K562 (cell line): Measurements from ENCODE around the gene PPM1E. TPM values are rescaled to one million over a fixed set of nuclear protein-coding genes. Genes with fewer than 3 reads are reported as not detected.

Experiments
- ATAC-seq: fragments of 200-7000 bp; cut with Tn5 transposase; 3 replicates; pipeline ENCODE4 v1.9.1; 2020; ENCODE audit warnings: moderate library complexity
- BruUV-seq: library from RNA; stranded (reverse); fragments of 400-500 nt; replicated peaks from 2 replicates; lab custom pipeline; 2021; lab: Mats Ljungman, UMichigan
- CTCF ChIA-PET: fragments of 300-600 bp; formaldehyde crosslinking; extraction: SDS; loops from one replicate; lab custom pipeline; 2021; ENCODE audit warnings: low intra/inter-chr PET ratio; lab: Yijun Ruan, JAX
- POLR2A ChIA-PET: fragments of 300-600, 350-650 bp; sonication (Branson Sonifier 250); formaldehyde crosslinking; extraction: SDS; loops from one replicate; lab custom pipeline; 2021; ENCODE audit warnings: antibody characterized with exemption, inconsistent platforms; lab: Yijun Ruan, JAX
- DNase-seq, 4 experiments: peaks; one replicate each; pipeline versions ENCODE4 v3.0.0 to v3.0.0-alpha.2; 2011 to 2018; ENCODE audit warnings: low spot score in 3 of 4, mixed read lengths in 3 of 4; ENCODE audit errors: extremely low read depth in 1 of 4
- FAIRE-seq: peaks from 2 replicates; lab custom pipeline; 2011; peaks lifted over from hg19 to GRCh38; lab: Jason Lieb, UNC
- H2AFZ ChIP-seq: 2 replicates; pipeline ENCODE4 v1.6.0; 2011; ENCODE audit warnings: low read depth, low read length, control low read depth, inconsistent platforms
- H3K27ac ChIP-seq: fragments of 200-600 bp; 3 replicates; pipeline ENCODE4 v1.8.0; 2011; ENCODE audit warnings: low read depth, mild to moderate bottlenecking, control low read depth, inconsistent platforms, low read length, moderate library complexity, mixed read lengths; ENCODE audit errors: extremely low read depth
- H3K27me3 ChIP-seq, 2 experiments: fragments of 300-600 bp in 1 of 2; 2 replicates in 1 of 2; 3 replicates in 1 of 2; pipeline versions ENCODE4 v1.6.0 to v1.8.0; 2011; ENCODE audit warnings: inconsistent platforms in 2 of 2, low read length in 2 of 2, mild to moderate bottlenecking in 1 of 2, mixed read lengths in 1 of 2, moderate library complexity in 1 of 2; ENCODE audit not compliant: control insufficient read depth in 2 of 2, insufficient read depth in 2 of 2
- H3K36me3 ChIP-seq: fragments of 300-600 bp; 3 replicates; pipeline ENCODE4 v1.8.0; 2011; ENCODE audit warnings: mild to moderate bottlenecking, low read length, inconsistent platforms; ENCODE audit not compliant: control insufficient read depth, insufficient read depth
- H3K4me1 ChIP-seq, 2 experiments: fragments of 200-600 bp in 1 of 2; replicated peaks in 1 of 2; 2 replicates in 1 of 2; 3 replicates in 1 of 2; pipeline versions ENCODE4 v1.5.1 to v1.8.0; 2011; ENCODE audit warnings: inconsistent platforms in 2 of 2, low read length in 2 of 2, mild to moderate bottlenecking in 1 of 2, mixed read lengths in 1 of 2, moderate library complexity in 1 of 2; ENCODE audit not compliant: control insufficient read depth in 2 of 2, insufficient read depth in 2 of 2
- H3K4me2 ChIP-seq: 2 replicates; pipeline ENCODE4 v1.6.1; 2011; ENCODE audit warnings: low read length, control low read depth, inconsistent platforms, mixed read lengths; ENCODE audit not compliant: insufficient read depth
- H3K4me3 ChIP-seq: fragments of 200-600 bp; sonication (generic), shearing (Covaris generic); 2 replicates; pipeline ENCODE4 v1.5.1; 2016; ENCODE audit warnings: control low read depth, inconsistent platforms
- H3K79me2 ChIP-seq: fragments of 200-600 bp; 3 replicates; pipeline ENCODE4 v1.8.0; 2011; ENCODE audit warnings: low read length, inconsistent platforms; ENCODE audit not compliant: control insufficient read depth, insufficient read depth
- H3K9ac ChIP-seq, 2 experiments: 2 replicates each; pipeline versions ENCODE4 v1.6.0 to v1.6.1; 2011; ENCODE audit warnings: low read depth in 2 of 2, low read length in 2 of 2, control low read depth in 1 of 2, inconsistent platforms in 1 of 2, mild to moderate bottlenecking in 1 of 2, mixed read lengths in 1 of 2; ENCODE audit not compliant: insufficient read depth in 1 of 2
- H3K9me1 ChIP-seq: one replicate; pipeline ENCODE4 v1.6.0; 2011; ENCODE audit warnings: inconsistent platforms, mild to moderate bottlenecking, low read length, moderate library complexity; ENCODE audit not compliant: control insufficient read depth, insufficient read depth
- H3K9me3 ChIP-seq: replicated peaks from 2 replicates; pipeline ENCODE4 v1.5.1; 2011; ENCODE audit warnings: low read depth, low read length, inconsistent platforms; ENCODE audit not compliant: control insufficient read depth, insufficient read depth
- H4K20me1 ChIP-seq: replicated peaks from 2 replicates; pipeline ENCODE4 v1.6.1; 2011; ENCODE audit warnings: low read length, inconsistent platforms, mixed read lengths; ENCODE audit not compliant: control insufficient read depth, insufficient read depth
- ADNP ChIP-seq: fragments of 200-800 bp; sonication (Bioruptor generic); IDR thresholded peaks from 2 replicates; pipeline ENCODE4 v1.6.1; 2016; ENCODE audit warnings: missing genetic modification characterization, missing compliant biosample characterization
- CBFA2T3 ChIP-seq: fragments of 450-650 bp; IDR thresholded peaks from 2 replicates; pipeline ENCODE4 v1.6.1; 2017
- CC2D1A ChIP-seq: fragments of 450-650 bp; IDR thresholded peaks from 2 replicates; pipeline ENCODE4 v1.6.1; 2017; ENCODE audit warnings: mild to moderate bottlenecking
- CTBP1 ChIP-seq: fragments of 450-650 bp; IDR thresholded peaks from 2 replicates; pipeline ENCODE4 v1.6.1; 2016; ENCODE audit warnings: borderline replicate concordance
- HOXB6 ChIP-seq: fragments of 250-450 bp; sonication (Bioruptor Pico); IDR thresholded peaks from 2 replicates; pipeline ENCODE4 v1.5.1; 2022; ENCODE audit warnings: mild to moderate bottlenecking, borderline replicate concordance
- MCM3 ChIP-seq: fragments of 450-650 bp; IDR thresholded peaks from 2 replicates; pipeline ENCODE4 v1.6.1; 2016
- PRPF4 ChIP-seq: fragments of 200-400 bp; formaldehyde crosslinking; IDR thresholded peaks from one replicate; pipeline ENCODE4 v1.6.1; 2017; ENCODE audit warnings: low read length, low read depth, mild to moderate bottlenecking; ENCODE audit not compliant: insufficient read depth, poor library complexity, severe bottlenecking
- RAD21 ChIP-seq, 2 experiments: fragments of 250-450 bp in 1 of 2; fragments of 450-650 bp in 1 of 2; sonication (Bioruptor Pico) in 1 of 2; formaldehyde crosslinking in 1 of 2; IDR thresholded peaks in 1 of 2; conservative IDR thresholded peaks in 1 of 2; 2 replicates each; pipeline versions ENCODE4 v1.4.0 to v1.8.0; 2020 to 2022; ENCODE audit warnings: mild to moderate bottlenecking in 2 of 2, moderate library complexity in 1 of 2
- RAD51 ChIP-seq: fragments of 450-650 bp; IDR thresholded peaks from 2 replicates; pipeline ENCODE4 v1.7.1; 2016; ENCODE audit warnings: low read depth, mild to moderate bottlenecking, borderline replicate concordance
- SMARCB1 ChIP-seq: IDR thresholded peaks from 2 replicates; pipeline ENCODE4 v1.6.1; 2011; ENCODE audit warnings: improper control_type of control experiment, low read depth; ENCODE audit not compliant: insufficient read length
- ZNF140 ChIP-seq: fragments of 250-450 bp; sonication (Bioruptor Pico); IDR thresholded peaks from 2 replicates; pipeline ENCODE4 v1.8.0; 2021; ENCODE audit warnings: moderate library complexity, mild to moderate bottlenecking, inconsistent platforms
- ZNF347 ChIP-seq: fragments of 450-650 bp; formaldehyde crosslinking; IDR thresholded peaks from 2 replicates; pipeline ENCODE4 v1.4.0; 2020; ENCODE audit warnings: low read depth, mild to moderate bottlenecking, moderate library complexity
- ZNF41 ChIP-seq: fragments of 250-450 bp; sonication (Bioruptor Pico); conservative IDR thresholded peaks from 2 replicates; pipeline ENCODE4 v1.4.0; 2020; ENCODE audit warnings: mild to moderate bottlenecking
- ZNF717 ChIP-seq: fragments of 250-450 bp; sonication (Bioruptor Pico); IDR thresholded peaks from 2 replicates; pipeline ENCODE4 v1.5.0; 2021
- ZSCAN32 ChIP-seq: fragments of 450-650 bp; formaldehyde crosslinking; IDR thresholded peaks from 2 replicates; pipeline ENCODE4 v1.4.0; 2020; ENCODE audit warnings: mild to moderate bottlenecking, moderate library complexity
- WGBS: fragments of 100-300 bp; shearing (Covaris generic); methylation state at CpG from one replicate; pipeline ENCODE4 v1.1.6; 2016; ENCODE audit warnings: low coverage, mixed read lengths; ENCODE audit not compliant: insufficient coverage; ENCODE audit errors: missing lambda C conversion rate; 5-methylcytosine and 5-hydroxymethylcytosine counted together
- in situ Hi-C: fragments of 300-500 bp; cut with MboI; formaldehyde crosslinking; loops from 4 replicates; pipeline ENCODE4 v1.15.0; 2018; ENCODE audit warnings: inconsistent platforms, mixed read lengths
- intact Hi-C: fragments of 100-400 bp; cut with micrococcal nuclease; formaldehyde crosslinking; loops from 2 replicates; pipeline ENCODE4 v1.14.2; 2022
- polyA plus RNA-seq, 8 experiments: library from polyadenylated mRNA; depleted of rRNA in 4 of 8; stranded (reverse) in 5 of 8; unstranded in 3 of 8; fragments of >200 nt; fragmentation: Nextera tagmentation in 2 of 8; fragmentation: Illumina TruSeq in 1 of 8; extraction: Ambion mirVana in 2 of 8; extraction: Trizol in 1 of 8; gene quantifications; 2 replicates each; pipeline versions ENCODE4 v1.2.1 to v1.2.3, GENCODE V29; 2011 to 2014; ENCODE audit warnings: inconsistent platforms in 1 of 8, missing spikeins in 1 of 8
- total RNA-seq, 7 experiments: library from RNA; depleted of rRNA in 6 of 7; stranded (reverse); fragments of >200 nt in 6 of 7; fragmentation: Illumina TruSeq in 2 of 7; extraction: Trizol in 2 of 7; gene quantifications; 2 replicates each; pipeline versions ENCODE4 v1.2.1 to v1.2.3, GENCODE V29; 2011 to 2021; ENCODE audit warnings: low replicate concordance in 1 of 7
- TF ChIP-seq, protein P1 (sequence below): fragments of 250-450 bp; sonication (Bioruptor Pico); IDR thresholded peaks from 2 replicates; pipeline ENCODE4 v1.5.0; 2021; ENCODE audit warnings: mild to moderate bottlenecking, moderate library complexity
- TF ChIP-seq, protein P2 (sequence below): fragments of 450-650 bp; IDR thresholded peaks from 2 replicates; pipeline ENCODE4 v1.6.1; 2016
- TF ChIP-seq, protein P3 (sequence below): IDR thresholded peaks from 2 replicates; pipeline ENCODE4 v1.6.1; 2016; ENCODE audit warnings: missing genetic modification characterization, missing compliant biosample characterization

Gene PPM1E
- total and polyA plus RNA-seq, 9 of the 15 experiments (the other 6 are each of a cell fraction or from before 2014, with no cell fraction given): 1.0 to 5.7 (median 4.7) TPM

DNA sequence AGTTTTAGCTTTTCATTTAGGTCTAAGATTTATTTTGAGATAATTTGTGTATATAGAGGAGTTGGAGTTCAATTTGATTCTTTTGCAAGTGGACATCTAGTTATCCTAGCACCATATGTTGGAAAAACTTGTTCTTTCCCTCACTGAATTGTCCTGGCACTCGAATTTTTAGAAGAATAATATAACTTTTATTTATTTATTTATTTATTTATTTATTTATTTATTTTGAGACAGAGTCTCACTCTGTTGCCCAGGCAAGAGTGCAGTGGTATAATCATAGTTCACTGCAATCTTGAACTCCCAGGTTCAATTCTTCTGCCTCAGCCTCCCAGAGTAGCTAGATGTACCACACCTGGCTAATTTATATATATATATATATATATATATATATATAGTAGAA, 29.4 kb downstream of the PPM1E start:
- Histone ChIP-seq H3K79me2 (no peaks in the 10 kb centered on the region), H3K9me3 (no peaks in the 10 kb centered on the region), H3K4me2 (no peak overlapping the region), H4K20me1 (no peaks in the 10 kb centered on the region), H3K9ac (no peak overlapping the region), H3K27me3 (no peaks in the 10 kb centered on the region), H2AFZ (no peak overlapping the region), H3K4me3 (no peak overlapping the region), H3K4me1 (peaks cover 0 to 17% of the 10 kb centered on the region in 2 experiments; a peak in 4 of 5 replicates), H3K27ac (no peak overlapping the region), H3K9me1 (no peaks in the 10 kb centered on the region), H3K36me3 (no peaks in the 10 kb centered on the region)
- ATAC-seq (no peak), DNase-seq (no peak), FAIRE-seq (no peak)
- BruUV-seq: no TSS peak
- WGBS: 14% methylated on average over 1 of the region's 1 CpG
- intact Hi-C loops: no loop called here
- in situ Hi-C loops: no loop called here
- TF ChIP-seq HOXB6 (CRISPR knock-in tag) (no peak), ZSCAN32 (CRISPR knock-in tag) (no peak), SMARCB1 (no peak), ZNF347 (CRISPR knock-in tag) (no peak), CBFA2T3 (no peak), ZNF717 (CRISPR knock-in tag) (no peak), RAD51 (no peak), PRPF4 (no peak), ZNF41 (CRISPR knock-in tag) (no peak), ADNP (tag) (no peak), CC2D1A (no peak), ZNF140 (no peak), MCM3 (no peak), CTBP1 (no peak), RAD21 (CRISPR knock-in tag; conservative IDR thresholded peaks at IDR 0.05 in 1 of 2, IDR thresholded peaks at IDR 0.05 in 1 of 2) (no peak)
- TF ChIP-seq, protein P1, sequence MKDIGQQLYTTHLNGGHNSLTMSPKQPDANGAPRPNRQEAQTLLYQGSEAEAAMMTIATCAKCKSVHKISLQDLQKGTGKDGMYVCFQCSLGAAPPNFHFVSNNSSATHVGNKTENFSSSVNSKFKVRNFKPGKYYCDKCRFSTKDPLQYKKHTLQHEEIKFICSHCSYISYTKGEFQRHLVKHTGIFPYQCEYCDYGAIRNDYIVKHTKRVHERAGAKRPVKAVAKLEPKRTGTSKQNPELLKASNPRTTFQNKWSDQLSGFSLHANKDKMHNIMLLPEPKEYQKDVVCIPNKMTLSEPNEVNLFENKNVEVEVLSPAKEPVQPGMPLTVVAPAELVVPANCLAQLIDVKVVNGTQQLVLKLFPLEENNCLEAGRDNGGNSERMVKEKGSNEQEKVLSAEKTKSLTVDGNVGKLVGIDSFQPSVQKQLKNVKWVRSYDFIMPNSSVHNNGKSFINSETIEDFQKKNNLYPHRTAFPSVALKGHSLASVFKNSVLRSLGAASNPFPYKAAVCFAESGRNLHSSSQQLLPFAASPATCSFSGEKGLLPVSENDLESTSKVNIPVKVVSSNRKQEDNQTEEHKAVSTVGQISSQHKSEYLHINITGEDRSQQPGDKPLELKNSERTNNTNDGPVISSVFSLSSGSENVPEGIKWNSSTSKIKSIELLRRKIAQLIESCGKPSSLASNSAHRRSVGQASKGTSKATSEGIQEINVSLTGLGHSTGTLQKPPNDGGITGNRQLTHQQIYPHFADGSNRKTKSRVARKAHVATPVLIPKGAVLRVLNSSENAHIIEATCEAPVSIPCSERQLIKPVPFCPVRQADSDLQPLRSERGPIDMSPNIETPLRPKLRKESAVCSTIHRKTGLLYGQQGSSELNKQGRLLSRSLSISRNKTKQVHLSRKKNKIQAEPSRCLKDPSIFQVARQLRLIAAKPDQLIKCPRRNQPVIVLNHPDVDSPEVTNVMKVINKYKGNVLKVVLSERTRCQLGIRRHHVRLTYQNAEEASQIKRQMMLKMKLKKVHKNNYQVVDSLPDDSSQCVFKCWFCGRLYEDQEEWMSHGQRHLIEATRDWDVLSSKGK (CRISPR knock-in tag): no peak
- TF ChIP-seq, protein P2, sequence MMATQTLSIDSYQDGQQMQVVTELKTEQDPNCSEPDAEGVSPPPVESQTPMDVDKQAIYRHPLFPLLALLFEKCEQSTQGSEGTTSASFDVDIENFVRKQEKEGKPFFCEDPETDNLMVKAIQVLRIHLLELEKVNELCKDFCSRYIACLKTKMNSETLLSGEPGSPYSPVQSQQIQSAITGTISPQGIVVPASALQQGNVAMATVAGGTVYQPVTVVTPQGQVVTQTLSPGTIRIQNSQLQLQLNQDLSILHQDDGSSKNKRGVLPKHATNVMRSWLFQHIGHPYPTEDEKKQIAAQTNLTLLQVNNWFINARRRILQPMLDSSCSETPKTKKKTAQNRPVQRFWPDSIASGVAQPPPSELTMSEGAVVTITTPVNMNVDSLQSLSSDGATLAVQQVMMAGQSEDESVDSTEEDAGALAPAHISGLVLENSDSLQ: no peak
- TF ChIP-seq, protein P3, sequence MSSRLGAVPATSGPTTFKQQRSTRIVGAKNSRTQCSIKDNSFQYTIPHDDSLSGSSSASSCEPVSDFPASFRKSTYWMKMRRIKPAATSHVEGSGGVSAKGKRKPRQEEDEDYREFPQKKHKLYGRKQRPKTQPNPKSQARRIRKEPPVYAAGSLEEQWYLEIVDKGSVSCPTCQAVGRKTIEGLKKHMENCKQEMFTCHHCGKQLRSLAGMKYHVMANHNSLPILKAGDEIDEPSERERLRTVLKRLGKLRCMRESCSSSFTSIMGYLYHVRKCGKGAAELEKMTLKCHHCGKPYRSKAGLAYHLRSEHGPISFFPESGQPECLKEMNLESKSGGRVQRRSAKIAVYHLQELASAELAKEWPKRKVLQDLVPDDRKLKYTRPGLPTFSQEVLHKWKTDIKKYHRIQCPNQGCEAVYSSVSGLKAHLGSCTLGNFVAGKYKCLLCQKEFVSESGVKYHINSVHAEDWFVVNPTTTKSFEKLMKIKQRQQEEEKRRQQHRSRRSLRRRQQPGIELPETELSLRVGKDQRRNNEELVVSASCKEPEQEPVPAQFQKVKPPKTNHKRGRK (tag): no peak
- ChIA-PET CTCF (no interaction called here), POLR2A (interaction anchor here (1.2 kb wide), 1 partner anchor 154 kb away, joined by 3 read pairs; no protein-coding TSS in a partner anchor)
